ENCODE data around the gene SIL1. TPM values are rescaled to one million over a fixed set of nuclear protein-coding genes. Genes with fewer than 3 reads are reported as not detected.

Gene SIL1
- total and polyA plus RNA-seq, 2 donors (not counting 3 experiments of a cell fraction or from before 2014, with no cell fraction given): 47.6 to 67.2 TPM

DNA sequence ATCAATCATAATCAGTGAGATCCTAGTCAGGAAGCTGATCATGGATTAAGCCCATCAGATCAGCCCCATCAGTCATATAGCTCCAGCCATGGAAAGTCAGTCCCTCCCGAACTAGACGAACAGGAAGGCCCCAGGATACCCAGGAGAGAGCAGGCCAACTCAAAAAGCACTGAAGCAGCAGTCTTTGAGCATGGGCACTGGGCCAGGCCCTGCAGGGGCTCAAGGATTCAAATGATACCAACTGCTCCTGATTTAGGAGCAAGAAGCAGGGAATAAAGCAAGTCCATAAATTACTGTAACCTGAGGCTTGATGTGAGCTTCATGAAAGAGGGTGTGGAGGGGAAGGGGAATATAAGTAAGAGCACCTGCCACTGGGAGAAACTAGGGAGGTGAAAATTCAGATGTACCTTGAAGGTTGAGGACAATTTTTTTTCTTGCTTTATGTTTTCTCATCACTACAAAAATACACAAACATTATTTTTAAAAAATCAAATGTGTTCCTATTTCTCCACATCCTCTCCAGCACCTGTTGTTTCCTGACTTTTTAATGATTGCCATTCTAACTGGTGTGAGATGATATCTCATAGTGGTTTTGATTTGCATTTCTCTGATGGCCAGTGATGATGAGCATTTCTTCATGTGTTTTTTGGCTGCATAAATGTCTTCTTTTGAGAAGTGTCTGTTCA, 115.2 kb downstream of the SIL1 start:
- Histone ChIP-seq H4K20me1 (replicated peaks; ENCODE audit: control insufficient read depth, extremely low read depth, insufficient read depth, low read length) (no peaks in the 10 kb centered on the region), H3K27ac (ENCODE audit: insufficient read depth, low read depth, low read length) (no peak overlapping the region), H3K9ac (replicated peaks; ENCODE audit: extremely low read depth, insufficient read depth, low read length) (no peak overlapping the region), H3K9me1 (replicated peaks; ENCODE audit: control insufficient read depth, extremely low read depth, insufficient read depth, low read length) (no peaks in the 10 kb centered on the region), H3K36me3 (ENCODE audit: control insufficient read depth in 2 of 2, extremely low read depth in 1 of 2, insufficient read depth in 2 of 2, low read length in 2 of 2) (no peaks in the 10 kb centered on the region), H3K27me3 (ENCODE audit: control insufficient read depth in 2 of 2, insufficient read depth in 2 of 2, low read length in 2 of 2) (no peaks in the 10 kb centered on the region), H3K79me2 (ENCODE audit: control insufficient read depth, insufficient read depth, low read length) (no peaks in the 10 kb centered on the region), H3K9me3 (replicated peaks; ENCODE audit: control insufficient read depth, insufficient read depth, low read length) (no peaks in the 10 kb centered on the region), H2AFZ (ENCODE audit: low read depth, low read length) (no peak overlapping the region), H3K4me1 (ENCODE audit: control insufficient read depth, extremely low read depth, insufficient read depth, low read length) (peaks cover 2% of the 10 kb centered on the region), H3K4me2 (ENCODE audit: insufficient read depth, low read length) (no peak overlapping the region), H3K4me3 (replicated peaks in 1 of 3; ENCODE audit: insufficient read depth in 1 of 3, low read depth in 1 of 3, low read length in 3 of 3) (no peak overlapping the region)
- no peak for DNase-seq (ENCODE audit: low read depth, low spot score)
- intact Hi-C loops (cut with micrococcal nuclease) (no loop called here), dilution Hi-C loops (cut with MboI; ENCODE audit: extremely low pct_ligation_motif_present, low sequenced_read_pairs) (no loop called here)
- BruUV-seq (replicated peaks): no TSS peak
- TF ChIP-seq FOS (IDR thresholded peaks at IDR 0.05; ENCODE audit: borderline replicate concordance, insufficient read depth, low read length): no peak
- no peak for TF ChIP-seq CTCF (IDR thresholded peaks at IDR 0.05; ENCODE audit: extremely low read depth in 1 of 2, insufficient read depth in 1 of 2, low read depth in 1 of 2, low read length in 2 of 2)
- TF ChIP-seq MAX (IDR thresholded peaks at IDR 0.05; ENCODE audit: insufficient read depth, insufficient read length): no peak
- no peak for TF ChIP-seq JUN (IDR thresholded peaks at IDR 0.05; ENCODE audit: borderline replicate concordance, insufficient read depth, insufficient read length, low read depth)
- no peak for TF ChIP-seq MYC (IDR thresholded peaks at IDR 0.05; ENCODE audit: low read depth, low read length)
- no peak for TF ChIP-seq POLR2AphosphoS5 (IDR thresholded peaks at IDR 0.05; ENCODE audit: insufficient read depth, low read depth, low read length)
- no peak for TF ChIP-seq GATA2 (IDR thresholded peaks at IDR 0.05; ENCODE audit: insufficient read depth, insufficient read length, low read depth, low read length)
- no peak for TF ChIP-seq EZH2 (IDR thresholded peaks at IDR 0.05; ENCODE audit: borderline replicate concordance, low read depth, low read length, severe bottlenecking)
- no peak for TF ChIP-seq POLR2A (IDR thresholded peaks at IDR 0.05; ENCODE audit: low read depth, low read length)
- POLR2A ChIA-PET: no interaction called here
- FAIRE-seq: no peak
- CTCF ChIA-PET: no interaction called here
